Thoracic aorta (tissue), 2 donors: ENCODE results near the gene INTS15. TPM values are rescaled to one million over a fixed set of nuclear protein-coding genes. Genes with fewer than 3 reads are reported as not detected.

ENCODE experiments used
- ATAC-seq: fragments of 150-250 bp; one replicate; pipeline ENCODE4 v1.8.0; 2017; ENCODE audit warnings: low read depth; ENCODE audit not compliant: insufficient number of reproducible peaks, low FRiP score
- DNase-seq: peaks from one replicate; pipeline ENCODE4 v3.0.0-alpha.2; 2020; ENCODE audit warnings: low spot score
- H3K27ac ChIP-seq, 2 donors: fragments of 200-600 bp; sonication (generic); 1 replicate in 1 of 2; 2 replicates in 1 of 2; pipeline ENCODE4 v1.5.1; 2016; ENCODE audit warnings: mild to moderate bottlenecking in 2 of 2, moderate library complexity in 2 of 2
- H3K27me3 ChIP-seq: fragments of 200-600 bp; sonication (generic); replicated peaks from 2 replicates; pipeline ENCODE4 v1.6.0; 2016; ENCODE audit warnings: mild to moderate bottlenecking; ENCODE audit not compliant: insufficient read depth
- H3K36me3 ChIP-seq: fragments of 200-600 bp; sonication (generic); one replicate; pipeline ENCODE4 v1.5.1; 2016
- H3K4me1 ChIP-seq, 2 donors: fragments of 200-600 bp; sonication (generic); 1 replicate in 1 of 2; 2 replicates in 1 of 2; pipeline versions ENCODE4 v1.5.1 to v1.6.0; 2016; ENCODE audit warnings: low read depth in 2 of 2, mild to moderate bottlenecking in 1 of 2; ENCODE audit not compliant: control insufficient read depth in 1 of 2
- H3K4me3 ChIP-seq: fragments of 200-600 bp; sonication (generic); 2 replicates; pipeline ENCODE4 v1.5.1; 2016; ENCODE audit warnings: mild to moderate bottlenecking
- H3K9me3 ChIP-seq: fragments of 200-600 bp; sonication (generic); 2 replicates; pipeline ENCODE4 v1.5.1; 2016
- CTCF ChIP-seq: fragments of 200-600 bp; sonication (generic); IDR thresholded peaks from one replicate; pipeline ENCODE4 v1.5.1; 2019; ENCODE audit warnings: antibody characterized with exemption
- total RNA-seq, 2 donors: library from RNA; depleted of rRNA; stranded (reverse); fragments of >200 nt; gene quantifications; one replicate each; pipeline versions ENCODE4 v1.1.0 to v1.2.3, GENCODE V29; 2016

Gene INTS15
- total RNA-seq, 2 donors from 2014 or later, result 37.2 to 45.4 TPM

GRCh38 chr7:6590645-6591110, 857 bp downstream of the INTS15 start:
- H3K36me3 ChIP-seq, result peaks cover 39% of the 10 kb centered on the region

GRCh38 chr7:6600093-6600492, 10.3 kb downstream of the INTS15 start:
- no peak for TF ChIP-seq CTCF
- ATAC-seq, result no peak
- Histone ChIP-seq H3K4me1 (no peaks in the 10 kb centered on the region), H3K27ac (no peak overlapping the region), H3K36me3 (peaks cover 63% of the 10 kb centered on the region), H3K9me3 (no peaks in the 10 kb centered on the region), H3K4me3 (no peak overlapping the region), H3K27me3 (no peaks in the 10 kb centered on the region)
- DNase-seq, result no peak

More at GRCh38 chr7:6590645-6591110, 857 bp downstream of the INTS15 start:
- no peaks in the 10 kb centered on the region for H3K9me3 ChIP-seq
- peak overlapping the region; percentile 95 for H3K4me3 ChIP-seq
- TF ChIP-seq CTCF, result no peak
- peaks cover 11 to 24% of the 10 kb centered on the region in 2 donors for H3K4me1 ChIP-seq
- peak overlapping the region; percentile 81 to 82 for H3K27ac ChIP-seq
- no peaks in the 10 kb centered on the region for H3K27me3 ChIP-seq
- ATAC-seq (no peak), DNase-seq (no peak)

GRCh38 chr7:6604458-6604857, 14.6 kb downstream of the INTS15 start:
- Histone ChIP-seq H3K36me3 (peaks cover 45% of the 10 kb centered on the region), H3K4me3 (no peak overlapping the region), H3K4me1 (no peaks in the 10 kb centered on the region), H3K27me3 (no peaks in the 10 kb centered on the region), H3K27ac (no peak overlapping the region), H3K9me3 (no peaks in the 10 kb centered on the region)
- ATAC-seq (no peak), DNase-seq (no peak)
- TF ChIP-seq CTCF, result no peak

GRCh38 chr7:6606866-6607583, 17.2 kb downstream of the INTS15 start:
- TF ChIP-seq CTCF, result no peak

GRCh38 chr7:6607651-6608051, 17.8 kb downstream of the INTS15 start:
- no peak for TF ChIP-seq CTCF
- DNase-seq (no peak), ATAC-seq (no peak)
- Histone ChIP-seq H3K27ac (no peak overlapping the region), H3K9me3 (no peaks in the 10 kb centered on the region), H3K36me3 (peaks cover 27% of the 10 kb centered on the region), H3K4me3 (no peak overlapping the region), H3K27me3 (no peaks in the 10 kb centered on the region), H3K4me1 (no peaks in the 10 kb centered on the region)

More at GRCh38 chr7:6606866-6607583, 17.2 kb downstream of the INTS15 start:
- peaks cover 29% of the 10 kb centered on the region for H3K36me3 ChIP-seq
- DNase-seq (no peak), ATAC-seq (no peak)
- no peaks in the 10 kb centered on the region for H3K4me1 ChIP-seq
- no peaks in the 10 kb centered on the region for H3K9me3 ChIP-seq
- H3K27ac ChIP-seq, result no peak overlapping the region
- no peak overlapping the region for H3K4me3 ChIP-seq
- H3K27me3 ChIP-seq, result no peaks in the 10 kb centered on the region
